COLO829 (cell line): Measurements from ENCODE around the gene WNT2.

Experiments
- DNase-seq: peaks from one replicate; pipeline ENCODE4 v3.0.0; 2012; ENCODE audit warnings: low spot score

WNT2 gene

GRCh38 chr7:117322741-117323304, at the start of gene WNT2:
TSS of gene WNT2 (minus strand) at chr7:117323058. CDS start at chr7:117322989, 69 bp downstream.
- no peak for DNase-seq

GRCh38 chr7:117372073-117372472, 49.2 kb upstream of the WNT2 start:
- DNase-seq: no peak

GRCh38 chr7:117364339-117365080, 41.7 kb upstream of the WNT2 start:
- no peak for DNase-seq

GRCh38 chr7:117362294-117362888, 39.5 kb upstream of the WNT2 start:
- no peak for DNase-seq

- peak; percentile 68 for DNase-seq
These were observed 27.2 kb upstream of the WNT2 start for GRCh38 chr7:117350027-117350426.

- no peak for DNase-seq
These were observed 26.7 kb upstream of the WNT2 start for GRCh38 chr7:117349570-117349969.

- DNase-seq: no peak
These were observed 25.3 kb upstream of the WNT2 start for GRCh38 chr7:117347962-117348672.

GRCh38 chr7:117347480-117347879, 24.6 kb upstream of the WNT2 start:
- DNase-seq: no peak

- no peak for DNase-seq
These were observed 23.3 kb upstream of the WNT2 start for GRCh38 chr7:117346161-117346560.

- DNase-seq: no peak
These were observed 15.2 kb upstream of the WNT2 start for GRCh38 chr7:117338020-117338419.

GRCh38 chr7:117333168-117333567, 10.3 kb upstream of the WNT2 start:
- no peak for DNase-seq

- no peak for DNase-seq
These were observed 9.2 kb upstream of the WNT2 start for GRCh38 chr7:117332031-117332430.

GRCh38 chr7:117325836-117326235, 3.0 kb upstream of the WNT2 start:
- no peak for DNase-seq

- no peak for DNase-seq
These were observed 2.1 kb upstream of the WNT2 start for GRCh38 chr7:117324960-117325359.

- no peak for DNase-seq
These were observed 1.2 kb upstream of the WNT2 start for GRCh38 chr7:117323851-117324711.

GRCh38 chr7:117323305-117323850, 520 bp upstream of the WNT2 start:
- DNase-seq: no peak

- DNase-seq: no peak
These were observed 2.3 kb downstream of the WNT2 start for GRCh38 chr7:117320523-117320922.

- no peak for DNase-seq
These were observed 3.7 kb downstream of the WNT2 start for GRCh38 chr7:117319181-117319580.

GRCh38 chr7:117313582-117313981, 9.3 kb downstream of the WNT2 start:
- no peak for DNase-seq

- DNase-seq: peak; percentile 27
These were observed 10.0 kb downstream of the WNT2 start for GRCh38 chr7:117312593-117313580.
